K562 (cell line): ENCODE measurements around the gene EVA1A. TPM values are rescaled to one million over a fixed set of nuclear protein-coding genes. Genes with fewer than 3 reads are reported as not detected.
"Not testable (repeated sequence)": the region's sequence is repeated elsewhere in the genome, so short reads cannot be mapped to it uniquely, and the experiment has no call there.

Source experiments
- ATAC-seq: fragments of 200-7000 bp; cut with Tn5 transposase; 3 replicates; pipeline ENCODE4 v1.9.1; 2020; ENCODE audit warnings: moderate library complexity
- BruUV-seq: library from RNA; stranded (reverse); fragments of 400-500 nt; replicated peaks from 2 replicates; lab custom pipeline; 2021; lab: Mats Ljungman, UMichigan
- CTCF ChIA-PET: fragments of 300-600 bp; formaldehyde crosslinking; extraction: SDS; loops from one replicate; lab custom pipeline; 2021; ENCODE audit warnings: low intra/inter-chr PET ratio; lab: Yijun Ruan, JAX
- POLR2A ChIA-PET: fragments of 300-600, 350-650 bp; sonication (Branson Sonifier 250); formaldehyde crosslinking; extraction: SDS; loops from one replicate; lab custom pipeline; 2021; ENCODE audit warnings: antibody characterized with exemption, inconsistent platforms; lab: Yijun Ruan, JAX
- DNase-seq, 4 experiments: peaks; one replicate each; pipeline versions ENCODE4 v3.0.0 to v3.0.0-alpha.2; 2011 to 2018; ENCODE audit warnings: low spot score in 3 of 4, mixed read lengths in 3 of 4; ENCODE audit errors: extremely low read depth in 1 of 4
- FAIRE-seq: peaks from 2 replicates; lab custom pipeline; 2011; peaks lifted over from hg19 to GRCh38; lab: Jason Lieb, UNC
- H2AFZ ChIP-seq: 2 replicates; pipeline ENCODE4 v1.6.0; 2011; ENCODE audit warnings: low read depth, low read length, control low read depth, inconsistent platforms
- H3K27ac ChIP-seq: fragments of 200-600 bp; 3 replicates; pipeline ENCODE4 v1.8.0; 2011; ENCODE audit warnings: low read depth, mild to moderate bottlenecking, control low read depth, inconsistent platforms, low read length, moderate library complexity, mixed read lengths; ENCODE audit errors: extremely low read depth
- H3K27me3 ChIP-seq, 2 experiments: fragments of 300-600 bp in 1 of 2; 2 replicates in 1 of 2; 3 replicates in 1 of 2; pipeline versions ENCODE4 v1.6.0 to v1.8.0; 2011; ENCODE audit warnings: inconsistent platforms in 2 of 2, low read length in 2 of 2, mild to moderate bottlenecking in 1 of 2, mixed read lengths in 1 of 2, moderate library complexity in 1 of 2; ENCODE audit not compliant: control insufficient read depth in 2 of 2, insufficient read depth in 2 of 2
- H3K36me3 ChIP-seq: fragments of 300-600 bp; 3 replicates; pipeline ENCODE4 v1.8.0; 2011; ENCODE audit warnings: mild to moderate bottlenecking, low read length, inconsistent platforms; ENCODE audit not compliant: control insufficient read depth, insufficient read depth
- H3K4me1 ChIP-seq, 2 experiments: fragments of 200-600 bp in 1 of 2; replicated peaks in 1 of 2; 2 replicates in 1 of 2; 3 replicates in 1 of 2; pipeline versions ENCODE4 v1.5.1 to v1.8.0; 2011; ENCODE audit warnings: inconsistent platforms in 2 of 2, low read length in 2 of 2, mild to moderate bottlenecking in 1 of 2, mixed read lengths in 1 of 2, moderate library complexity in 1 of 2; ENCODE audit not compliant: control insufficient read depth in 2 of 2, insufficient read depth in 2 of 2
- H3K4me2 ChIP-seq: 2 replicates; pipeline ENCODE4 v1.6.1; 2011; ENCODE audit warnings: low read length, control low read depth, inconsistent platforms, mixed read lengths; ENCODE audit not compliant: insufficient read depth
- H3K4me3 ChIP-seq: fragments of 200-600 bp; sonication (generic), shearing (Covaris generic); 2 replicates; pipeline ENCODE4 v1.5.1; 2016; ENCODE audit warnings: control low read depth, inconsistent platforms
- H3K79me2 ChIP-seq: fragments of 200-600 bp; 3 replicates; pipeline ENCODE4 v1.8.0; 2011; ENCODE audit warnings: low read length, inconsistent platforms; ENCODE audit not compliant: control insufficient read depth, insufficient read depth
- H3K9ac ChIP-seq, 2 experiments: 2 replicates each; pipeline versions ENCODE4 v1.6.0 to v1.6.1; 2011; ENCODE audit warnings: low read depth in 2 of 2, low read length in 2 of 2, control low read depth in 1 of 2, inconsistent platforms in 1 of 2, mild to moderate bottlenecking in 1 of 2, mixed read lengths in 1 of 2; ENCODE audit not compliant: insufficient read depth in 1 of 2
- H3K9me1 ChIP-seq: one replicate; pipeline ENCODE4 v1.6.0; 2011; ENCODE audit warnings: inconsistent platforms, mild to moderate bottlenecking, low read length, moderate library complexity; ENCODE audit not compliant: control insufficient read depth, insufficient read depth
- H3K9me3 ChIP-seq: replicated peaks from 2 replicates; pipeline ENCODE4 v1.5.1; 2011; ENCODE audit warnings: low read depth, low read length, inconsistent platforms; ENCODE audit not compliant: control insufficient read depth, insufficient read depth
- H4K20me1 ChIP-seq: replicated peaks from 2 replicates; pipeline ENCODE4 v1.6.1; 2011; ENCODE audit warnings: low read length, inconsistent platforms, mixed read lengths; ENCODE audit not compliant: control insufficient read depth, insufficient read depth
- BRF1 ChIP-seq: IDR thresholded peaks from 3 replicates; pipeline ENCODE4 v1.6.1; 2011; ENCODE audit warnings: borderline replicate concordance, mild to moderate bottlenecking; ENCODE audit not compliant: insufficient read length; ENCODE audit errors: extremely low read depth
- GTF2E2 ChIP-seq: fragments of 200-800 bp; sonication (Bioruptor generic); IDR thresholded peaks from 2 replicates; pipeline ENCODE4 v1.6.1; 2016; ENCODE audit warnings: missing genetic modification characterization, missing compliant biosample characterization
- HNRNPK ChIP-seq: fragments of 200-400 bp; formaldehyde crosslinking; IDR thresholded peaks from one replicate; pipeline ENCODE4 v1.6.1; 2018; ENCODE audit warnings: mild to moderate bottlenecking, low read depth, low read length; ENCODE audit not compliant: poor library complexity, severe bottlenecking
- PHF20 ChIP-seq: fragments of 450-650 bp; IDR thresholded peaks from 2 replicates; pipeline ENCODE4 v1.6.1; 2018; ENCODE audit not compliant: partially characterized antibody
- WGBS: fragments of 100-300 bp; shearing (Covaris generic); methylation state at CpG from one replicate; pipeline ENCODE4 v1.1.6; 2016; ENCODE audit warnings: low coverage, mixed read lengths; ENCODE audit not compliant: insufficient coverage; ENCODE audit errors: missing lambda C conversion rate; 5-methylcytosine and 5-hydroxymethylcytosine counted together
- in situ Hi-C: fragments of 300-500 bp; cut with MboI; formaldehyde crosslinking; loops from 4 replicates; pipeline ENCODE4 v1.15.0; 2018; ENCODE audit warnings: inconsistent platforms, mixed read lengths
- intact Hi-C: fragments of 100-400 bp; cut with micrococcal nuclease; formaldehyde crosslinking; loops from 2 replicates; pipeline ENCODE4 v1.14.2; 2022
- polyA plus RNA-seq, 8 experiments: library from polyadenylated mRNA; depleted of rRNA in 4 of 8; stranded (reverse) in 5 of 8; unstranded in 3 of 8; fragments of >200 nt; fragmentation: Nextera tagmentation in 2 of 8; fragmentation: Illumina TruSeq in 1 of 8; extraction: Ambion mirVana in 2 of 8; extraction: Trizol in 1 of 8; gene quantifications; 2 replicates each; pipeline versions ENCODE4 v1.2.1 to v1.2.3, GENCODE V29; 2011 to 2014; ENCODE audit warnings: inconsistent platforms in 1 of 8, missing spikeins in 1 of 8
- total RNA-seq, 7 experiments: library from RNA; depleted of rRNA in 6 of 7; stranded (reverse); fragments of >200 nt in 6 of 7; fragmentation: Illumina TruSeq in 2 of 7; extraction: Trizol in 2 of 7; gene quantifications; 2 replicates each; pipeline versions ENCODE4 v1.2.1 to v1.2.3, GENCODE V29; 2011 to 2021; ENCODE audit warnings: low replicate concordance in 1 of 7
- TF ChIP-seq, protein P1 (sequence below), 3 experiments: IDR thresholded peaks in 2 of 3; conservative IDR thresholded peaks in 1 of 3; 2 replicates each; pipeline ENCODE4 v1.5.1; 2011 to 2012; ENCODE audit warnings: low read length in 3 of 3, mild to moderate bottlenecking in 3 of 3, control low read depth in 2 of 3, improper control_type of control experiment in 1 of 3, inconsistent platforms in 1 of 3, low read depth in 1 of 3, mixed read lengths in 1 of 3, moderate library complexity in 1 of 3; ENCODE audit not compliant: insufficient read depth in 2 of 3

EVA1A gene
- total and polyA plus RNA-seq, 9 of the 15 experiments (the other 6 are each of a cell fraction or from before 2014, with no cell fraction given), result not detected

GRCh38 chr2:75482398-75482797, 78.3 kb downstream of the EVA1A start:
- Histone ChIP-seq H3K79me2 (no peaks in the 10 kb centered on the region), H3K9me3 (no peaks in the 10 kb centered on the region), H2AFZ (no peak overlapping the region), H3K4me3 (no peak overlapping the region), H3K9ac (no peak overlapping the region), H3K4me1 (no peaks in the 10 kb centered on the region), H4K20me1 (no peaks in the 10 kb centered on the region), H3K36me3 (no peaks in the 10 kb centered on the region), H3K27ac (no peak overlapping the region), H3K9me1 (no peaks in the 10 kb centered on the region), H3K4me2 (no peak overlapping the region), H3K27me3 (no peaks in the 10 kb centered on the region)
- no peak for DNase-seq
- TF ChIP-seq GTF2E2 (tag) (no peak), BRF1 (no peak), HNRNPK (no peak)
- BruUV-seq, result no TSS peak
- no peak for FAIRE-seq
- in situ Hi-C loops, result no loop called here
- intact Hi-C loops, result no loop called here
- ChIA-PET CTCF (no interaction called here), POLR2A (interaction anchor here (0.8 to 1.0 kb wide), 2 partner anchors 9 to 419 kb away, joined by 3 read pairs; no protein-coding TSS in a partner anchor)
- ATAC-seq, result no peak

- Histone ChIP-seq H3K4me1 (no peaks in the 10 kb centered on the region), H3K79me2 (no peaks in the 10 kb centered on the region), H3K27me3 (no peaks in the 10 kb centered on the region), H3K4me2 (no peak overlapping the region), H3K4me3 (no peak overlapping the region), H3K27ac (no peak overlapping the region), H3K9me3 (no peaks in the 10 kb centered on the region), H2AFZ (no peak overlapping the region), H3K9ac (no peak overlapping the region), H4K20me1 (no peaks in the 10 kb centered on the region), H3K9me1 (no peaks in the 10 kb centered on the region), H3K36me3 (no peaks in the 10 kb centered on the region)
- no peak for FAIRE-seq
- peak in 2 of 4 experiments; percentile 7 to 10 for DNase-seq
- CTCF ChIA-PET, result no interaction called here
- WGBS, result 1% methylated on average over 6 of the region's 6 CpGs
- in situ Hi-C loops, result no loop called here
- TF ChIP-seq, protein P1, sequence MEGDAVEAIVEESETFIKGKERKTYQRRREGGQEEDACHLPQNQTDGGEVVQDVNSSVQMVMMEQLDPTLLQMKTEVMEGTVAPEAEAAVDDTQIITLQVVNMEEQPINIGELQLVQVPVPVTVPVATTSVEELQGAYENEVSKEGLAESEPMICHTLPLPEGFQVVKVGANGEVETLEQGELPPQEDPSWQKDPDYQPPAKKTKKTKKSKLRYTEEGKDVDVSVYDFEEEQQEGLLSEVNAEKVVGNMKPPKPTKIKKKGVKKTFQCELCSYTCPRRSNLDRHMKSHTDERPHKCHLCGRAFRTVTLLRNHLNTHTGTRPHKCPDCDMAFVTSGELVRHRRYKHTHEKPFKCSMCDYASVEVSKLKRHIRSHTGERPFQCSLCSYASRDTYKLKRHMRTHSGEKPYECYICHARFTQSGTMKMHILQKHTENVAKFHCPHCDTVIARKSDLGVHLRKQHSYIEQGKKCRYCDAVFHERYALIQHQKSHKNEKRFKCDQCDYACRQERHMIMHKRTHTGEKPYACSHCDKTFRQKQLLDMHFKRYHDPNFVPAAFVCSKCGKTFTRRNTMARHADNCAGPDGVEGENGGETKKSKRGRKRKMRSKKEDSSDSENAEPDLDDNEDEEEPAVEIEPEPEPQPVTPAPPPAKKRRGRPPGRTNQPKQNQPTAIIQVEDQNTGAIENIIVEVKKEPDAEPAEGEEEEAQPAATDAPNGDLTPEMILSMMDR (IDR thresholded peaks at IDR 0.05 in 2 of 3, conservative IDR thresholded peaks at IDR 0.05 in 1 of 3; ENCODE audit: insufficient read depth in 2 of 3, low read depth in 1 of 3, low read length in 3 of 3), result peak; percentile 12 to 28 (median 22); a peak in 1 of 6 replicates
- no peak for TF ChIP-seq PHF20
- no TSS peak for BruUV-seq
- POLR2A ChIA-PET, result interaction anchor here (0.8 kb wide), 1 partner anchor 420 kb away, joined by 3 read pairs; no protein-coding TSS in a partner anchor
- intact Hi-C loops, result no loop called here
- peak; percentile 34; the same call in 1 of the 3 replicates for ATAC-seq
These were observed 79.5 kb downstream of the EVA1A start for GRCh38 chr2:75480971-75481836.

DNA sequence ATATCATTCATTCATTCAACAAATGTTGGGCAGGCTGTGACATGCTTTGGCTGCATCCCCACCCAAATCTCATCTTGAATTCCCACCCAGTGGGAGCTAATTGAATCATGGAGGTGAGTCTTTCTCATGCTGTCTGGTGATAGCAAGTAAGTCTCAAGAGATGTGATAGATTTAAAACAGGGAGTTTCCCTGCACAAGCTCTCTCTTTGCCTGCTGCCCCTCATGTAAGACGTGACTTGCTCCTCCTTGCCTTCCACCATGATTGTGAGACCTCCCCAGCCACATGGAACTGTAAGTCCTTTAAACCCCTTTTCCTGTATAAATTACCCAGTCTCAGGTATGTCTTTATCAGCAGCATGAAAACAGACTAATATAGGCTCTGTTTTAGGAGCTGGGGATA, 83.0 kb downstream of the EVA1A start:
- H3K9me1 ChIP-seq, POLR2A ChIA-PET: not testable (repeated sequence)
- 0% methylated on average over 1 of the region's 1 CpG for WGBS

More for the DNA sequence above, 83.0 kb downstream of the EVA1A start:
- H2AFZ ChIP-seq, H3K4me2 ChIP-seq, H3K9me3 ChIP-seq, H3K4me1 ChIP-seq, H3K36me3 ChIP-seq, H4K20me1 ChIP-seq, H3K27me3 ChIP-seq, H3K27ac ChIP-seq, FAIRE-seq, BruUV-seq, H3K79me2 ChIP-seq, CTCF ChIA-PET, in situ Hi-C loops, H3K4me3 ChIP-seq, ATAC-seq, intact Hi-C loops, DNase-seq, H3K9ac ChIP-seq: not testable (repeated sequence)
